Liver (tissue), 10 donors: ENCODE results near the gene GGA2. TPM values are rescaled to one million over a fixed set of nuclear protein-coding genes. Genes with fewer than 3 reads are reported as not detected.

ENCODE experiments used
- DNase-seq: peaks from one replicate; pipeline ENCODE4 v3.0.0-alpha.2; 2017; ENCODE audit warnings: low spot score
- H3K27ac ChIP-seq, 2 donors: one replicate each; pipeline ENCODE4 v1.7.0; 2013; ENCODE audit warnings: inconsistent platforms in 2 of 2, low read length in 2 of 2, control low read depth in 1 of 2, low read depth in 1 of 2, mild to moderate bottlenecking in 1 of 2
- H3K27me3 ChIP-seq, 4 donors: one replicate each; pipeline versions ENCODE4 v1.6.1 to v1.7.0; 2013; ENCODE audit warnings: low read length in 3 of 4, inconsistent platforms in 1 of 4, mild to moderate bottlenecking in 1 of 4, moderate library complexity in 1 of 4; ENCODE audit not compliant: control insufficient read depth in 4 of 4, insufficient read depth in 4 of 4
- H3K36me3 ChIP-seq, 4 donors: one replicate each; pipeline versions ENCODE4 v1.6.1 to v1.7.0; 2013; ENCODE audit warnings: low read length in 3 of 4, mild to moderate bottlenecking in 3 of 4, low read depth in 1 of 4, moderate library complexity in 1 of 4; ENCODE audit not compliant: control insufficient read depth in 4 of 4, insufficient read depth in 3 of 4
- H3K4me1 ChIP-seq, 4 donors: one replicate each; pipeline versions ENCODE4 v1.6.1 to v1.7.0; 2013; ENCODE audit warnings: low read length in 3 of 4, mild to moderate bottlenecking in 3 of 4, moderate library complexity in 1 of 4; ENCODE audit not compliant: control insufficient read depth in 4 of 4, insufficient read depth in 4 of 4
- H3K4me3 ChIP-seq, 3 donors: one replicate each; pipeline versions ENCODE4 v1.6.1 to v1.7.0; 2013; ENCODE audit warnings: low read length in 3 of 3, control low read depth in 1 of 3, low read depth in 1 of 3, mild to moderate bottlenecking in 1 of 3
- H3K9ac ChIP-seq, 2 donors: one replicate each; pipeline ENCODE4 v1.7.0; 2013; ENCODE audit warnings: low read length in 2 of 2, mild to moderate bottlenecking in 2 of 2, moderate library complexity in 2 of 2, control low read depth in 1 of 2, low read depth in 1 of 2
- H3K9me3 ChIP-seq, 4 donors: one replicate each; pipeline versions ENCODE4 v1.6.1 to v1.7.0; 2013; ENCODE audit warnings: low read length in 3 of 4; ENCODE audit not compliant: control insufficient read depth in 4 of 4
- HNF4G ChIP-seq: IDR thresholded peaks from 2 replicates; pipeline ENCODE4 v1.6.1; 2016; ENCODE audit warnings: antibody characterized with exemption
- TAF1 ChIP-seq: conservative IDR thresholded peaks from 2 replicates; pipeline ENCODE4 v1.6.1; 2016; ENCODE audit warnings: antibody characterized with exemption, mild to moderate bottlenecking
- YY1 ChIP-seq: IDR thresholded peaks from 2 replicates; pipeline ENCODE4 v1.6.1; 2016; ENCODE audit warnings: antibody characterized with exemption, mild to moderate bottlenecking
- WGBS: extraction: QIAGEN DNeasy Blood & Tissue Kit; methylation state at CpG from one replicate; pipeline ENCODE4 v1.1.7; 2013; 5-methylcytosine and 5-hydroxymethylcytosine counted together
- polyA plus RNA-seq, 2 donors: library from polyadenylated mRNA; stranded (reverse) in 1 of 2; unstranded in 1 of 2; fragments of 200-250 nt in 1 of 2; fragments of >200 nt in 1 of 2; fragmentation: Nextera tagmentation in 1 of 2; extraction: Ambion mirVana in 1 of 2; gene quantifications; one replicate each; pipeline versions ENCODE4 v1.2.1 to v1.2.3, GENCODE V29; 2013 to 2015
- small RNA-seq: library from RNA; depleted of rRNA; stranded (forward); fragments of <200 nt; gene quantifications from one replicate; pipeline ENCODE3, GENCODE V24; 2014
- total RNA-seq, 2 donors: library from RNA; depleted of rRNA; stranded (reverse); fragments of >200 nt; gene quantifications; one replicate each; pipeline ENCODE4 v1.2.3, GENCODE V29; 2014
- TF ChIP-seq, protein P1 (sequence below): IDR thresholded peaks from 2 replicates; pipeline ENCODE4 v1.6.1; 2016; ENCODE audit warnings: antibody characterized with exemption, mild to moderate bottlenecking
- TF ChIP-seq, protein P2 (sequence below): fragments of 150-350 bp; IDR thresholded peaks from 2 replicates; pipeline ENCODE4 v1.5.1; 2017; ENCODE audit warnings: improper control_type of control experiment, low read depth, low read length; ENCODE audit not compliant: missing input control
- donor health status: healthy.
- donor health status: healthy.
- donor health status: healthy.
- donor health status: healthy.
- donor health status: healthy.

The GGA2 gene
- total and polyA plus RNA-seq, 4 donors: 8.4 to 23.9 (median 16.0) TPM

DNA sequence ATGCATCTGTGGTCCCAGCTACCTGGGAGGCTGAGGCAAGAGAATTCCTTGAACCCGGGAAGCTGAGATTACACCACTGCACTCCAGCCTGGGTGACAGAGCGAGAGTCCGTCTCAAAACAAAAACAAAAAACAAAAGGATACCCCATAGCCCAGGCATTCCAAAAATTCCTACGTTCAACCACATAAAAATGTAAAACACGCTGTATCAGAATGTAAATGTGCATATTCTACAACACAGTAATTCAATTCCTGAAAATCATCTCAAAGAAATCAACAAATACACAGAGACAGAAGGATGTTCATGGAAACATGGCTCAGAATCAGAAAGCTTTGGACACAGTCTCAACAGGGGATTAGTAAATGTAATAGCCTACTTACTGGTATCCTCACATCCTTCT is 90.3 kb downstream of the GGA2 start (continued):
- TF ChIP-seq, protein P1, sequence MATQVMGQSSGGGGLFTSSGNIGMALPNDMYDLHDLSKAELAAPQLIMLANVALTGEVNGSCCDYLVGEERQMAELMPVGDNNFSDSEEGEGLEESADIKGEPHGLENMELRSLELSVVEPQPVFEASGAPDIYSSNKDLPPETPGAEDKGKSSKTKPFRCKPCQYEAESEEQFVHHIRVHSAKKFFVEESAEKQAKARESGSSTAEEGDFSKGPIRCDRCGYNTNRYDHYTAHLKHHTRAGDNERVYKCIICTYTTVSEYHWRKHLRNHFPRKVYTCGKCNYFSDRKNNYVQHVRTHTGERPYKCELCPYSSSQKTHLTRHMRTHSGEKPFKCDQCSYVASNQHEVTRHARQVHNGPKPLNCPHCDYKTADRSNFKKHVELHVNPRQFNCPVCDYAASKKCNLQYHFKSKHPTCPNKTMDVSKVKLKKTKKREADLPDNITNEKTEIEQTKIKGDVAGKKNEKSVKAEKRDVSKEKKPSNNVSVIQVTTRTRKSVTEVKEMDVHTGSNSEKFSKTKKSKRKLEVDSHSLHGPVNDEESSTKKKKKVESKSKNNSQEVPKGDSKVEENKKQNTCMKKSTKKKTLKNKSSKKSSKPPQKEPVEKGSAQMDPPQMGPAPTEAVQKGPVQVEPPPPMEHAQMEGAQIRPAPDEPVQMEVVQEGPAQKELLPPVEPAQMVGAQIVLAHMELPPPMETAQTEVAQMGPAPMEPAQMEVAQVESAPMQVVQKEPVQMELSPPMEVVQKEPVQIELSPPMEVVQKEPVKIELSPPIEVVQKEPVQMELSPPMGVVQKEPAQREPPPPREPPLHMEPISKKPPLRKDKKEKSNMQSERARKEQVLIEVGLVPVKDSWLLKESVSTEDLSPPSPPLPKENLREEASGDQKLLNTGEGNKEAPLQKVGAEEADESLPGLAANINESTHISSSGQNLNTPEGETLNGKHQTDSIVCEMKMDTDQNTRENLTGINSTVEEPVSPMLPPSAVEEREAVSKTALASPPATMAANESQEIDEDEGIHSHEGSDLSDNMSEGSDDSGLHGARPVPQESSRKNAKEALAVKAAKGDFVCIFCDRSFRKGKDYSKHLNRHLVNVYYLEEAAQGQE: no peak

DNA sequence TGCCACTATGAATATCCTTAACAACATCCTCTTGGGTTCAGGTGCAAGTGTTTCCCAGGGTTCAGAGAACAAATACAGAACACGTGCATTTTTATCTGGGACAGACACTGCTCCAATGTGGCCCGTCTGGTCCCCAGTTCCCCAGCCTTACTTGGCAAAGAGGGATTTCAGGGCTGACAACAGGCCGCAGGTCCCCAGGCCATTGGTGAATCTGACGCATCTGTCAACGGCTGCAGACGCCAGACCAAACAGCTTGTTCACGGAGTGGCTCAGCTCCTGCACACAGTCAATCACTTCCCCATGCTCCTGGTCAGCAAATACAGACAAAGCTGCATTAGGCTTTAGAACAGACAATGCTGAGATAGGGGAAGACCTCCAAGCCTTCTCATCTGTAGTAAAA is 93.5 kb downstream of the GGA2 start:
- H3K36me3 ChIP-seq: peaks cover 9 to 36% (median 23%) of the 10 kb centered on the region in 4 donors
- WGBS: 89% methylated on average over 7 of the region's 7 CpGs

DNA sequence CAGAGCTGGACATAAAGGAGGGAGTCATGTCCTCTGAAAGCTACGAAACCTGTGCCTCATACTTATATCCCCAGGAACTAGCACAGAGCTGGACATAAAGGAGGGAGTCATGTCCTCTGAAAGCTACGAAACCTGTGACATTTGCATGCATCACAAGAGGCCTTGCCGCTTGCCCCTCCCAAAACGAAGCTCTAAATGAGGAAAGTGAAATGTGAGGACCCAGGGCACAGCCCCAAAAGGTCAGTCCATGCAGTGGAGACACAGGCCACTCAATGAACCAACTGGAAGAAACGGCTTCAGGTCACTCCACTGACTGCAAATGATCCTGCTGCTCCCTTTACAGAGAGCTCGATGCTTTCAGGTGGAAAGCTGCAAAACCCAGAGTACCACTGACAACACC is 95.6 kb downstream of the GGA2 start:
- 88% methylated on average over 6 of the region's 6 CpGs for WGBS

More for the DNA sequence above, 93.5 kb downstream of the GGA2 start:
- Histone ChIP-seq H3K27ac (no peak overlapping the region), H3K4me1 (no peaks in the 10 kb centered on the region), H3K27me3 (no peaks in the 10 kb centered on the region), H3K4me3 (no peak overlapping the region), H3K9me3 (no peaks in the 10 kb centered on the region), H3K9ac (no peak overlapping the region)
- no peak for DNase-seq
- TF ChIP-seq YY1 (no peak), TAF1 (no peak), HNF4G (no peak)
- TF ChIP-seq, protein P2, sequence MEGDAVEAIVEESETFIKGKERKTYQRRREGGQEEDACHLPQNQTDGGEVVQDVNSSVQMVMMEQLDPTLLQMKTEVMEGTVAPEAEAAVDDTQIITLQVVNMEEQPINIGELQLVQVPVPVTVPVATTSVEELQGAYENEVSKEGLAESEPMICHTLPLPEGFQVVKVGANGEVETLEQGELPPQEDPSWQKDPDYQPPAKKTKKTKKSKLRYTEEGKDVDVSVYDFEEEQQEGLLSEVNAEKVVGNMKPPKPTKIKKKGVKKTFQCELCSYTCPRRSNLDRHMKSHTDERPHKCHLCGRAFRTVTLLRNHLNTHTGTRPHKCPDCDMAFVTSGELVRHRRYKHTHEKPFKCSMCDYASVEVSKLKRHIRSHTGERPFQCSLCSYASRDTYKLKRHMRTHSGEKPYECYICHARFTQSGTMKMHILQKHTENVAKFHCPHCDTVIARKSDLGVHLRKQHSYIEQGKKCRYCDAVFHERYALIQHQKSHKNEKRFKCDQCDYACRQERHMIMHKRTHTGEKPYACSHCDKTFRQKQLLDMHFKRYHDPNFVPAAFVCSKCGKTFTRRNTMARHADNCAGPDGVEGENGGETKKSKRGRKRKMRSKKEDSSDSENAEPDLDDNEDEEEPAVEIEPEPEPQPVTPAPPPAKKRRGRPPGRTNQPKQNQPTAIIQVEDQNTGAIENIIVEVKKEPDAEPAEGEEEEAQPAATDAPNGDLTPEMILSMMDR: no peak

More for the DNA sequence above, 95.6 kb downstream of the GGA2 start:
- H3K27me3 ChIP-seq: no peaks in the 10 kb centered on the region
- no peak overlapping the region for H3K4me3 ChIP-seq
- H3K9me3 ChIP-seq: no peaks in the 10 kb centered on the region
- TF ChIP-seq, protein P1: no peak
- DNase-seq: no peak
- peaks cover 9 to 50% (median 28%) of the 10 kb centered on the region in 4 donors for H3K36me3 ChIP-seq
- no peak overlapping the region for H3K9ac ChIP-seq
- H3K27ac ChIP-seq: no peak overlapping the region
- no peaks in the 10 kb centered on the region for H3K4me1 ChIP-seq

Small RNA genes within 50 kb of the gene (small RNA-seq; reads per million reads assigned to genes)
- not detected for gene RF00072

Other genes with a start within 250 kb of the GGA2 start
- under 1 TPM in 1 of 2 donors, not detected in 1; 0.08 TPM for gene SCNN1B, start 208.2 kb downstream of the GGA2 start, total RNA-seq
- under 1 TPM; 0.14 to 0.17 TPM for gene SCNN1B, start 208.2 kb downstream of the GGA2 start, polyA plus RNA-seq
- 10 to 100 TPM in 1 of 2 donors, 1 to 10 TPM in 1; 7.7 to 11.4 TPM for gene COG7, start 57.3 kb downstream of the GGA2 start, total RNA-seq
- gene COG7, start 57.3 kb downstream of the GGA2 start, polyA plus RNA-seq: 1 to 10 TPM; 5.1 to 5.6 TPM
- 10 to 100 TPM; 17.2 to 31.0 TPM for gene EARS2, start 46.9 kb upstream of the GGA2 start, total RNA-seq
- gene EARS2, start 46.9 kb upstream of the GGA2 start, polyA plus RNA-seq: 10 to 100 TPM; 11.6 to 22.1 TPM
- 10 to 100 TPM; 38.4 to 42.4 TPM for gene UBFD1, start 47.2 kb upstream of the GGA2 start, total RNA-seq
- 10 to 100 TPM in 1 of 2 donors, 1 to 10 TPM in 1; 9.2 to 12.8 TPM for gene UBFD1, start 47.2 kb upstream of the GGA2 start, polyA plus RNA-seq
- gene NDUFAB1, start 85.8 kb upstream of the GGA2 start, total RNA-seq: 100 to 1,000 TPM in 1 of 2 donors, 10 to 100 TPM in 1; 47.4 to 130 TPM
- gene NDUFAB1, start 85.8 kb upstream of the GGA2 start, polyA plus RNA-seq: 100 to 1,000 TPM; 168 to 263 TPM
- gene PALB2, start 130.8 kb upstream of the GGA2 start, total RNA-seq: 1 to 10 TPM; 4.5 to 7.6 TPM
- gene PALB2, start 130.8 kb upstream of the GGA2 start, polyA plus RNA-seq: 1 to 10 TPM; 4.1 to 5.0 TPM
- gene DCTN5, start 131.0 kb upstream of the GGA2 start, total RNA-seq: 10 to 100 TPM; 15.1 to 20.9 TPM
- gene DCTN5, start 131.0 kb upstream of the GGA2 start, polyA plus RNA-seq: 10 to 100 TPM in 1 of 2 donors, 1 to 10 TPM in 1; 8.3 to 16.9 TPM
- gene PLK1, start 168.4 kb upstream of the GGA2 start, total RNA-seq: 10 to 100 TPM in 1 of 2 donors, under 1 TPM in 1; 0.33 to 30.3 TPM
- gene PLK1, start 168.4 kb upstream of the GGA2 start, polyA plus RNA-seq: 1 to 10 TPM; 1.2 to 3.4 TPM
- gene ERN2, start 202.7 kb upstream of the GGA2 start, total RNA-seq: under 1 TPM in 1 of 2 donors, not detected in 1; 0.17 TPM
- under 1 TPM in 1 of 2 donors, not detected in 1; 0.01 TPM for gene ERN2, start 202.7 kb upstream of the GGA2 start, polyA plus RNA-seq
- gene CHP2, start 244.5 kb upstream of the GGA2 start, total RNA-seq: not detected
- not detected for gene CHP2, start 244.5 kb upstream of the GGA2 start, polyA plus RNA-seq